HG03432 (cell line): ENCODE data around the gene OBSCN.

Experiments used
- ATAC-seq: cut with Tn5 transposase; IDR thresholded peaks from one replicate; pipeline ENCODE4 v1.9.1; 2021; ENCODE audit warnings: mild to moderate bottlenecking, moderate library complexity; ENCODE audit not compliant: unreplicated experiment

The OBSCN gene

DNA sequence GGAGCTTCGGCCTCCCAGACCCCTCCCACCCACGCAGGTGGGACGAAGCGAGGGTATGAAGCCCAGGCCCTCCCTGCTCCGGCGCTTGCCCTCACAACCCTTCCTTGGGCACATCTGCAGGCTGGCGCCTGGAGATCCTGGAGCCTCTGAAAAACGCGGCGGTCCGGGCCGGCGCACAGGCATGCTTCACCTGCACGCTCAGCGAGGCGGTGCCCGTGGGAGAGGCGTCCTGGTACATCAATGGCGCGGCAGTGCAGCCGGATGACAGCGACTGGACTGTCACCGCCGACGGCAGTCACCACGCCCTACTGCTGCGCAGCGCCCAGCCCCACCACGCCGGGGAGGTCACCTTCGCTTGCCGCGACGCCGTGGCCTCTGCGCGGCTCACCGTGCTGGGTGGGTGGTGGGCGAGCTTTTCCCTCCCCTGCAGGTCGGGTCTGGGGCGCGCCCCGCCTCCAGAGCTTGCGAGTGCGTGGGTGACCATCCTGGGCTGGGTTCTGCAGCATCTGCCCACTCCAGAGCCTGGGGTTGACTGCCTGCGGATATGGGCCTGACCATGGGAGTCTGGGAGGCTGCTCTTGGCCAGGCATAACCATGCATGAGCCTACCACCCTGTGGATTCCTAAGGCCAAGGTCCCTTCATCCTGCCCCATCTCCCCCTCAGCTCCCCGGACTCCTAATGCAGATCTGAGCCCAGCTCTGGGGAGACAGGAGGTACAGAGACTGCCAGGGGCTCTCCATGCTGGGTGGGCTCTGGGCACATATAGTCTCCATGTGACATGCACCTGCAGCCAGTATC, 108.9 kb downstream of the OBSCN start:
- ATAC-seq: no peak

GRCh38 chr1:228317411-228317828, 109.6 kb downstream of the OBSCN start:
- ATAC-seq: no peak

- no peak for ATAC-seq
Observed at GRCh38 chr1:228317891-228318810, 110.3 kb downstream of the OBSCN start.

GRCh38 chr1:228318823-228319241, 111.0 kb downstream of the OBSCN start:
- ATAC-seq: no peak

- ATAC-seq: no peak
Observed at GRCh38 chr1:228319352-228320088, 111.7 kb downstream of the OBSCN start.

- ATAC-seq: no peak
Observed at GRCh38 chr1:228320394-228320793, 112.5 kb downstream of the OBSCN start.

GRCh38 chr1:228321435-228321834, 113.6 kb downstream of the OBSCN start:
- ATAC-seq: no peak

- no peak for ATAC-seq
Observed at GRCh38 chr1:228321895-228322294, 114.1 kb downstream of the OBSCN start.

DNA sequence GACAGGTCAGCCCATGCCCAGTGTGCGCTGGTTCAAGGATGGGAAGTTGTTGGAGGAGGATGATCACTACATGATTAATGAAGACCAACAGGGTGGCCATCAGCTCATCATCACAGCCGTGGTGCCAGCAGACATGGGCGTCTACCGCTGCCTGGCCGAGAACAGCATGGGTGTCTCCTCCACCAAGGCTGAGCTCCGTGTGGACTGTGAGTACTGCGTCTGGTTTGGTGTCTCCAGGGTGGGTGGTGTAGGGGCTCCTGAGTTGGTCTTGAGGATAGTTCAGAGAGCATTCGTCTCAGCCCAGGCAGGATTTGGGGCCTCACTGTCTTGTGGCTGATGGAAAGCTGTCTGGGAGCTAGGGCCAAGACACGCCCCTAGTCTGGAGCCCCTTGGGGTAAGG, 115.6 kb downstream of the OBSCN start:
- ATAC-seq: no peak

- no peak for ATAC-seq
Observed at GRCh38 chr1:228325267-228325666, 117.4 kb downstream of the OBSCN start.

- ATAC-seq: no peak
Observed at GRCh38 chr1:228329887-228330286, 122.0 kb downstream of the OBSCN start.

DNA sequence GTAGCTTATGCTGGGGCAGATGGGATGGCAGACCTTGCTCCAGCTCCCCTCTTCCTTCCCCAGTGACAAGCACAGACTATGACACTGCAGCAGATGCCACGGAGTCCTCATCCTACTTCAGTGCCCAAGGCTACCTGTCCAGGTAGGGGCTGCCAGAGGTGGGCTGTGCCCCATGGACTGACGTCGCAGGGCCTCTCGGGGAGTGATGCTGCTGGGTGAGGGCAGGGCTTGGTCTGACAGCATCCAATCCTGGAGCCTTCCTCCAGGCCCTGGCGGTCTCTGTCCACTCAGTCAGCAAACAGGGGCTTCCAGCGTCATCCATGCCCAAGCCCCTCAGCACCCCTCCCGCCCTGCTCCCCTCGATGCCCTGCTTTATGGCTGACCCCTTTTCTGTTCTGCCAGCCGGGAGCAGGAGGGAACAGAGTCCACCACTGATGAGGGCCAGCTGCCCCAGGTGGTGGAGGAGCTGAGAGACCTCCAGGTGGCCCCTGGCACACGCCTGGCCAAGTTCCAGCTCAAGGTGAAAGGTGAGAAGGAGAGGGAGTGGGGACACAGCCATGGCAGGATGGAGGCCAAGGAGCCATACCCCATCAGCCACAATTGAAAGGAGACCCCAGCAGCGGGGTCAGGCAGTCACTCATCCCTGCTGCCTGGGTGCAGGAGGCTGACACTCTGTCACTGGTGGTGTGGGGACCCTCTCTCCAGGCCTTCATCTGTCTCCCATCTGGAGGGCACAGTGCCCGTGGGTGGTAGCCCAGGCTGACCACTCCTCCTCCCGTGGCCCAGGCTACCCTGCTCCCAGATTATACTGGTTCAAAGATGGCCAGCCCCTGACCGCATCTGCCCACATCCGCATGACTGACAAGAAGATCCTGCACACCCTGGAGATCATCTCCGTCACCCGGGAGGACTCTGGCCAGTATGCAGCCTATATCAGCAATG, 125.2 kb downstream of the OBSCN start:
- no peak for ATAC-seq

DNA sequence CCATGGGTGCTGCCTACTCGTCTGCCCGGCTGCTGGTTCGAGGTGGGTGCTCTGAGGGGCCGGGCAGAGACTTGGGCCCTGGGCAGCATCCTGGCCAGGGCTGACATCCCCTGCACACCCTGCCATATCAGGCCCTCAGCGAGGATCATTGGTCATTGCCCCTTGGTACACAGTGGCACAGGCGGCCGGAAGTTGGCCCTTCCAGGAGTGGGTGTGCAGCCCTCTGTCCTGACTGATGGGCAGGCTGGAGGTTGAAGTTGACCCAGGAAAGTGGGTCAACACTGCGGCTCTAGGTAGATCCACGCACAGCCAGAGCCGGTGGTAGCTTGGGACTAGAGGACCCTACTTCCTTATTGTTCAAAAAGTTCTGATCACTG, 125.9 kb downstream of the OBSCN start:
- ATAC-seq: no peak

DNA sequence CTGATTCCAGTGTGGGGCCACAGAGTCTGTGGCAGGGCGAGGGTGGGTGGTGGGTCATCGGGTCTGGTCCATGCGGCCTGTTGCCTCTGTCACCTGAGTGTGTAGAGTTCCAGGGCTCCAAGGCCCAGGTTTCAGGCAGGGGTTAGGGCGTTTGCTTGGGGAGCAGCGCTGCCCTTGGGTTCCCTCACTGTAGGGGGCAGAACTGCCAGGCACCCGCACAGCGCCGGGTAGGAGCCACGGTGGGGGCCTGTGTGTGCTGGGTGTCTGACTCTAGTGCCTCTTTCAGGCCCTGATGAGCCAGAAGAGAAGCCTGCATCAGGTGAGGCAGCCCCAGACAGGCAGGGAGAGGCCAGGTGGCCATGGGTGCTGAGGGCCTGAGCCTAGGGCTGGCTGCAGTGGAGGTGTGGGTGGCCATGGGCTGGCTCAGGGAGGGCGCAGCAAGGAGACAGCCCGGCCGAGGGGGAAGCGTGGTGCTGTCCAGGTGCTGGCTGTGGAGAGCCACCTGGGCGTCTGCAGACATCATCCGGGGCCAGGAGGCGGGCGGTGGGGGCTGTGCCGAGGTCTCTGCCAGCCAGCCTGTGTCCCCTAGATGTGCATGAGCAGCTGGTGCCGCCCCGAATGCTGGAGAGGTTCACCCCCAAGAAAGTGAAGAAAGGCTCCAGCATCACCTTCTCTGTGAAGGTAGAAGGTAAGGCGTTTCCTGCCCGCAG, 126.5 kb downstream of the OBSCN start:
- no peak for ATAC-seq

GRCh38 chr1:228334954-228335353, 127.1 kb downstream of the OBSCN start:
- no peak for ATAC-seq

GRCh38 chr1:228335406-228336307, 127.8 kb downstream of the OBSCN start:
- no peak for ATAC-seq

- no peak for ATAC-seq
Observed at GRCh38 chr1:228336308-228337030, 128.6 kb downstream of the OBSCN start.

DNA sequence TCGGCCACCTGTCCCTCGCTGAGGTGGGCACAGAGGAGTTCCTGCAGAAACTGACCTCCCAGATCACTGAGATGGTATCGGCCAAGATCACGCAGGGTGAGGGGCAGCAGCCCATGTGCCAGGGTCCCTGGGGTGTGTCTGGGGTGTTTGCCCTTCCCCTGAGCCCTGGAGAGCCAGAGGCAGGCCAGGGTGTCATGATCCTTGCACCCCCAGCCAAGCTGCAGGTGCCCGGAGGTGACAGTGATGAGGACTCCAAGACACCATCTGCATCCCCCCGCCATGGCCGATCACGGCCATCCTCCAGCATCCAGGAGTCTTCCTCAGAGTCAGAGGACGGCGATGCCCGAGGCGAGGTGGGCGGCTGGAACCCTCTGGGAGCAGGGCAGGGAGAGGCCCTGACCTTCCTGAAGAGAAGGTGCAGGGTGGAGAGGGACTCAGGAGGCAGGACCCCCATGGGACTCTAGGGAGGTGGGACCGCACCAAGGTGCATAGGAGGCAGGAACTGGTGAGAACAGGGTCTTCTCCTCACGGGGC, 129.3 kb downstream of the OBSCN start:
- no peak for ATAC-seq
